VCaP (cell line): ENCODE data around the gene IL4.
"Not testable (repeated sequence)": the region's sequence is repeated elsewhere in the genome, so short reads cannot be mapped to it uniquely, and the experiment has no call there.

ENCODE experiments used
- H3K27ac ChIP-seq: fragments of 450-650 bp; 2 replicates; pipeline ENCODE4 v1.5.1; 2017
- CTCF ChIP-seq: fragments of 450-650 bp; conservative IDR thresholded peaks from 2 replicates; pipeline ENCODE4 v1.5.1; 2017; ENCODE audit warnings: mild to moderate bottlenecking, moderate library complexity

The IL4 gene

DNA sequence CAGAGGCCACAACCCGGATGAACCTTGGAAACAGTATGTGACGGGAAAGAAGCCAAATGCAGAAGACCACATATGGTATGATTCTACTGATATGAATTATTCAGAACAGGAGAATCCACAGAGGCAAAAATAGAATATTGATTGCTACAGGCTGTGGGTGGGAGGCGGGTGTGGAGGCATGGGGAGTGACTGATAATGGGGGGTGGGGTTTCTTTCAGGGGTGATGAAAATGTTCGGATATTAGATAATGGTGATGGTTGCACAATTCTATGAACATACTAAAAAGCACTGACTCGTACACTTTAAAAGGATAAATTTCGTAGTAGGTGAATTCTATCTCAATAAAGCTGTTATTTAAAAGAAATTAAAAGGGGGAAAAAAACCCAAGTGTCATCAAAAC lies 10.7 kb downstream of the IL4 start:
- H3K27ac ChIP-seq, result no peak overlapping the region
- no peak for TF ChIP-seq CTCF

- no peak for TF ChIP-seq CTCF
- H3K27ac ChIP-seq, result no peak overlapping the region
Measured at GRCh38 chr5:132684922-132685720, 11.3 kb downstream of the IL4 start.

GRCh38 chr5:132686193-132686592 lies 12.4 kb downstream of the IL4 start:
- no peak overlapping the region for H3K27ac ChIP-seq
- no peak for TF ChIP-seq CTCF

- H3K27ac ChIP-seq, result no peak overlapping the region
- TF ChIP-seq CTCF, result no peak
Measured at GRCh38 chr5:132687995-132688394, 14.2 kb downstream of the IL4 start.

DNA sequence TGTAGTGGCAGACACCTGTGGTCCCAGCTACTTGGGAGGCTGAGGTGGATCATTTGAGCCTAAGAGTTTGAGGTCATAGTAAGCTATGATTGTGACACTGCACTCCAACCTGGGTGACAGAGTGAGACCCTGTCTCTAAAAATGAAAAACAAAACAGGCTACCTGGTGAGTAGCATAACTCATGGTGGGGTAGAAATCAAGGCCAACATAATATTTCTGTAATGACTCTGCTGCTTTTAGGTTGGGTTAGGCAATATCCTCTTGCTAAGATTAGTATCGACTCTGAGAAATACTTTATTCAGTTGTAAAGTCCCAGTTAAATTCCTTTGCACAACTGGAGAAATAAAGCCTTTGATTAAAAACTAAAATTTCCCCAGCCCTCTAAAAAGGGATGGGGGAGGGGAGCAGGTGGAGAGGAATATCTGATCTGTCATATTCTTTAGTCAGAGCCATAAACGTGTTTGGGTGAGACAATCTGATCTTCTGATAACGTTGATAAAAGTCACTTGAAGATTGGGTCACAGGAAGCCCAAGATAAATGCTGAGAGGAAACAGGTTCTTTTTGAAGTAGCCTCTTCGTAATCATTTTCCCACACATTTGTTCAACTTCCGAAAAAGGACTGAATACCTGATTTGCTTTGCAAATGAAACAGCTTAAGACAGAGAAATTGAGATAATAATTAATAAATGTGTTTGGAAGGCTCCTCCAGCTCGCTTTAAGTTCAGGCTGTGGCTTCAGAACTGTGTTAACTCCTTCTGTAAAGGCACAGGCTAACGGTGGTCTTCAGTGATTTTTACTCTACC lies 14.9 kb downstream of the IL4 start:
- TF ChIP-seq CTCF, result no peak
- H3K27ac ChIP-seq, result no peak overlapping the region

- no peak overlapping the region for H3K27ac ChIP-seq
- TF ChIP-seq CTCF, result no peak
Measured at GRCh38 chr5:132689513-132689912, 15.7 kb downstream of the IL4 start.

GRCh38 chr5:132690156-132690555 lies 16.4 kb downstream of the IL4 start:
- no peak overlapping the region for H3K27ac ChIP-seq
- TF ChIP-seq CTCF, result no peak

GRCh38 chr5:132691755-132692631 lies 18.2 kb downstream of the IL4 start:
- H3K27ac ChIP-seq, result not testable (repeated sequence)
